Ovary (tissue), 9 donors: ENCODE data around the gene NKX1-2. TPM values are rescaled to one million over a fixed set of nuclear protein-coding genes. Genes with fewer than 3 reads are reported as not detected.

Experiments used
- DNase-seq, 5 donors: peaks; one replicate each; pipeline ENCODE4 v3.0.0-alpha.2; 2019 to 2020
- H3K27ac ChIP-seq, 2 donors: fragments of 200-600 bp; one replicate each; pipeline versions ENCODE4 v1.5.1 to v1.8.0; 2019 to 2022
- H3K27me3 ChIP-seq: fragments of 200-600 bp; one replicate; pipeline ENCODE4 v1.8.0; 2022
- H3K36me3 ChIP-seq: fragments of 200-600 bp; sonication (generic); one replicate; pipeline ENCODE4 v1.5.1; 2019
- H3K4me1 ChIP-seq: one replicate; pipeline ENCODE4 v1.8.1; 2013; ENCODE audit warnings: mild to moderate bottlenecking, moderate library complexity; ENCODE audit not compliant: insufficient read depth
- H3K4me3 ChIP-seq: fragments of 200-600 bp; sonication (generic); one replicate; pipeline ENCODE4 v1.5.1; 2017
- H3K9me3 ChIP-seq, 2 donors: fragments of 200-600 bp in 1 of 2; sonication (generic) in 1 of 2; one replicate each; pipeline versions ENCODE4 v1.5.1 to v1.8.1; 2013 to 2019; ENCODE audit warnings: mild to moderate bottlenecking in 1 of 2, moderate library complexity in 1 of 2
- CTCF ChIP-seq, 3 donors: fragments of 450-650 bp in 2 of 3; fragments of 200-600 bp in 1 of 3; IDR thresholded peaks; one replicate each; pipeline versions ENCODE4 v1.5.1 to v1.8.0; 2016 to 2022; ENCODE audit warnings: antibody characterized with exemption in 3 of 3, mild to moderate bottlenecking in 1 of 3
- EP300 ChIP-seq: sonication (generic); formaldehyde crosslinking; IDR thresholded peaks from one replicate; pipeline ENCODE4 v1.6.1; 2017; ENCODE audit warnings: antibody characterized with exemption
- POLR2A ChIP-seq: fragments of 450-650 bp; IDR thresholded peaks from one replicate; pipeline ENCODE4 v1.6.1; 2017; ENCODE audit warnings: antibody characterized with exemption, mild to moderate bottlenecking, moderate library complexity
- WGBS, 3 donors: extraction: QIAGEN DNeasy Blood & Tissue Kit in 1 of 3; methylation state at CpG; one replicate each; pipeline versions ENCODE4 v1.1.5 to v1.1.7; 2013 to 2017; 5-methylcytosine and 5-hydroxymethylcytosine counted together
- intact Hi-C, 4 donors: fragments of 100-400 bp; cut with DNase I; formaldehyde crosslinking; loops; one replicate each; pipeline versions ENCODE4 v1.11.0 to v1.15.1; 2022 to 2023
- polyA plus RNA-seq, 2 donors: library from polyadenylated mRNA; stranded (reverse); fragments of 200-250 nt in 1 of 2; fragments of 350-450 nt in 1 of 2; fragmentation: Illumina TruSeq in 1 of 2; extraction: RNeasy Lipid Tissue Mini Kit (QIAGEN cat#74804) in 1 of 2; gene quantifications; one replicate each; pipeline ENCODE4 v1.2.3, GENCODE V29; 2013 to 2014
- total RNA-seq, 7 donors: library from RNA; depleted of rRNA in 2 of 7; stranded (reverse); fragments of >200 nt in 2 of 7; fragmentation: NEBNext Ultra II Directional in 3 of 7; extraction: Animal tissue kit (Norgen Biotek cat#: 25700) in 3 of 7; gene quantifications; one replicate each; pipeline versions ENCODE4 v1.1.0 to v1.2.4, GENCODE V29; 2016 to 2023
- donor health status: DM: no; HTN: no; CAD: no; lungs with moderate emphysema.
- donor health status: DM: no; HTN: no; CAD: no.
- donor health status: Bipolar disorder and iron deficiency.
- donor health status: DM: yes; HTN: yes; CAD: no.
- donor health status: DM: no; HTN: no; CAD: no.
- donor health status: DM: yes; HTN: yes; CAD: no.

The NKX1-2 gene
- total and polyA plus RNA-seq, 9 donors = 0.05 TPM; not detected in 8

GRCh38 chr10:124469956-124470484, 20.2 kb upstream of the NKX1-2 start:
- H3K27me3 ChIP-seq = no peaks in the 10 kb centered on the region
- no peak overlapping the region for H3K27ac ChIP-seq
- no peak overlapping the region for H3K4me3 ChIP-seq
- H3K4me1 ChIP-seq = no peaks in the 10 kb centered on the region
- no peaks in the 10 kb centered on the region for H3K36me3 ChIP-seq
- no peak for DNase-seq
- WGBS, 3 donors = 80 to 84% (median 83%) methylated on average over 20 of the region's 20 CpGs
- intact Hi-C loops = no loop called here
- H3K9me3 ChIP-seq = no peaks in the 10 kb centered on the region
- TF ChIP-seq EP300 (no peak), CTCF (IDR thresholded peaks at IDR 0.05) (no peak), POLR2A (no peak)

GRCh38 chr10:124468624-124469023, 18.8 kb upstream of the NKX1-2 start:
- Histone ChIP-seq H3K4me1 (no peaks in the 10 kb centered on the region), H3K27me3 (no peaks in the 10 kb centered on the region), H3K4me3 (no peak overlapping the region), H3K36me3 (no peaks in the 10 kb centered on the region), H3K9me3 (no peaks in the 10 kb centered on the region), H3K27ac (no peak overlapping the region)
- no peak for DNase-seq
- WGBS, 3 donors = 67 to 84% (median 80%) methylated on average over 12 to 13 of the region's 13 CpGs
- intact Hi-C loops = no loop called here
- TF ChIP-seq CTCF (IDR thresholded peaks at IDR 0.05) (no peak), POLR2A (no peak), EP300 (no peak)

- 81 to 85% (median 83%) methylated on average over 4 of the region's 4 CpGs for WGBS, 3 donors
- TF ChIP-seq EP300 = no peak
- TF ChIP-seq POLR2A = no peak
- TF ChIP-seq CTCF (IDR thresholded peaks at IDR 0.05) = no peak
Measured at GRCh38 chr10:124467165-124467564, 17.3 kb upstream of the NKX1-2 start.

GRCh38 chr10:124465777-124466488, 16.1 kb upstream of the NKX1-2 start:
- intact Hi-C loops = no loop called here
- no peak overlapping the region for H3K27ac ChIP-seq
- no peaks in the 10 kb centered on the region for H3K27me3 ChIP-seq
- H3K4me1 ChIP-seq = no peaks in the 10 kb centered on the region
- WGBS, 3 donors = 66 to 72% (median 69%) methylated on average over 9 of the region's 9 CpGs
- no peaks in the 10 kb centered on the region for H3K36me3 ChIP-seq
- no peaks in the 10 kb centered on the region for H3K9me3 ChIP-seq
- no peak for DNase-seq
- H3K4me3 ChIP-seq = no peak overlapping the region
- TF ChIP-seq CTCF (IDR thresholded peaks at IDR 0.05) = no peak
- no peak for TF ChIP-seq POLR2A

More at GRCh38 chr10:124467165-124467564, 17.3 kb upstream of the NKX1-2 start:
- Histone ChIP-seq H3K4me1 (no peaks in the 10 kb centered on the region), H3K9me3 (no peaks in the 10 kb centered on the region), H3K27me3 (no peaks in the 10 kb centered on the region), H3K27ac (no peak overlapping the region), H3K4me3 (no peak overlapping the region), H3K36me3 (no peaks in the 10 kb centered on the region)
- no peak for DNase-seq
- intact Hi-C loops = no loop called here
